Measurements from ENCODE around the gene MPLKIP.
A peak's percentile ranks its signal among the peaks of the same experiment; 100 is the strongest.
"Not testable (repeated sequence)": the region's sequence is repeated elsewhere in the genome, so short reads cannot be mapped to it uniquely, and the experiment has no call there.

The MPLKIP gene

DNA sequence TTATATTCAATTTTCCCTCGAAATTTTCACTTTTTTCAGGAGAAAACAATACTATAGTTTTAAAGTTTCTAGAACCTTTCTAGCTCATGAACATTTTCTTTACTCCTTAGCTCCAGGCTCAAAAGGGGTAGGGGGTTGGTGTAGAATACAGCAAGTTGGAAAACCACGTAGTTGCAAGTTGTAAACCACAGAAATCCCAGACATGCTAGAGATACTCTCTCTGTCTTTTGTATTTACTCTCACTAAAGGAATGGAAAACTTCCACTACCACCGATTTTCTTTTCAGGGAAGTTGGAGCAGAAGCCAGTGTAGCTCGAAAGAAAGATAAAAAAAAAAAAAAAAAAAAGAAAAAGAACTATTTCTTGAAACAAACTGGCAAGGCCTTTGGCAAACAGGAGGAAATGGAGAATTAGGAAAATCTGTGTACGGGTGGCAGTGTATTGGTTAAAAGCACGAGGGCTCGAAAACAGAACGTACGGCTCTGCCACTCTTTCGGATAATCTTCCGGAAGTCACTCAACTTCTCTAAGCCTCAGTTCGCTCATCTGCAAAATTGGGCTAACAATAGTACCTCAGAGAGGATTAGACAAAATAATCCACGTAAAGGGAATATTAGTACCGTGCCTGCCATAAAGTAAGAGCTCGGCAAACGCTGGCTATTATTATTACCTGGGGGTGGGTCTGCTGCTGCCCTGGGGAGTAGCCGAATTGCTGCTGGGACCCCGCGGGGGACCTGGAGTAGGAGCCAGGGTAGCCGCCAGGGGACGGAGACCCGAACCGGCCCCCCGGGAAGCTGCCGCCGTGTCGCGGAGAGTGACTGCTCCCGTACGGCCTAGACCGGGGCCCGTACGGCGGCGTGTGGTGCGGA, 628 bp downstream of the MPLKIP start:
- DNase-seq, result peak in 4 of 51 donors; percentile 37 to 72 (median 53)

- DNase-seq, result no peak
Observed at GRCh38 chr7:40122940-40123254, 11.5 kb downstream of the MPLKIP start.

GRCh38 chr7:40122100-40122939, 12.1 kb downstream of the MPLKIP start:
- not testable (repeated sequence) for DNase-seq

- no peak for DNase-seq
Observed at GRCh38 chr7:40120020-40120419, 14.4 kb downstream of the MPLKIP start.

- not testable (repeated sequence) for DNase-seq
Observed at GRCh38 chr7:40118201-40118600, 16.2 kb downstream of the MPLKIP start.

DNA sequence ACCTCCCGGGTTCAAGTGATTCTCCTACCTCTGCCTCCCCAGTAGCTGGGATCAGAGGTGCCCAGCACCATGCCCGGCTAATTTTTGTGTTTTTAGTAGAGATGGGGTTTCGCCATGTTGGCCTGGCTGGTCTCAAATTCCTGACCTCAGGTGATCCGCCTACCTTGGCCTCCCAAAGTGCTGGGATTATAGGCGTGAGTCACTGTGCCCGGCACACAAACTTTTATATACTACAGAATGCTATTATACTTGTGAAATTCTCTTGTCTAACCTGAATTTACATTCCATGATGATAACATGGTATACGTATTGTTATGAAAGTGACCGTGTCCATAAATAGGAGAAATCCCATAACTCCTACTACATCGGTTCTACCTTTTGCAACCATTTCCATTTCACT, 17.2 kb downstream of the MPLKIP start:
- not testable (repeated sequence) for DNase-seq

DNA sequence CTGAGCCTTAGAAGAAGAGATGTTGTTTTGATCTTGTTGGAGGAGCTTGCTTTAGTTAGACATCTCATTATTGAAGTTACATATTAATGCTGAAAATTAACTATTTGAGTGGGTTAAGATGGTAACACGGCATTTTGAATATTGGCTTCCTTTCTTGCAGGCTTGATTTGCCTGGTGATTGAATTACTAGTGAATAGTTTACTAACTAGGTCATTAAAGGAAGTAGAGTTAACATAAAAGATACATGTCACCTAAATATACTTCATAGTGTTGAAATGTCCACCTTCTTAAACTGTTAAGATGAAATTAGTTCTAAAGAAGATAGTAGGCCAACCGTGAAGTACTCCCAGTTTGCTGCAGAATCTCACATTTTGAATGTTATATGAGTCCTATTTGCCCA, 18.5 kb downstream of the MPLKIP start:
- DNase-seq, result no peak

DNA sequence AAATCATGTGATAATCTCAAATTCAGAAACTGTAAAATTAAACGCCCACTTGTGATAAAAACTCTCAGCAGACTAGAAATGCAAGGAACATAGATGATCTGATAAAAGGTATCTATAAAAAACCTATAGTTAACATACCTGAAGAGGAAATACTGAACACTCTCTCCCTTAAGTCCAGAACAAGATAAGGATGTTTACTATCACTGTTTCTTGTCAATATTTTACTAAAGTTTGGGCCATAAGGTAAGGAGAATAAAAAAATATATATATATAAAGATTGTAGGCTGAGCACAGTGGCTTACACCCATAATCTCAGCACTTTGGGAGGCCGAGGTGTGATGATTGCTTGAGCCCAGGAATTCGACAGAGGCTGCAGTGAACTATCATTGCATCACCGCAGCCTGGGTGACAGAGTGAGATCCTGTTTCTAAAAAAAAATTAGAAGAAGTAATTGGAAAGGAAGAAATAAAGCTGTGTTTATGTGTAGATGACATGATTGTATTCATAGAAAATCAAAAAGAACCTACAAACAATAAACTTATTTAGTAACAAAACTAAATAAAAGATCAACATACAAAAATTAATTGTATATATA, 28.4 kb downstream of the MPLKIP start:
- no peak for DNase-seq

DNA sequence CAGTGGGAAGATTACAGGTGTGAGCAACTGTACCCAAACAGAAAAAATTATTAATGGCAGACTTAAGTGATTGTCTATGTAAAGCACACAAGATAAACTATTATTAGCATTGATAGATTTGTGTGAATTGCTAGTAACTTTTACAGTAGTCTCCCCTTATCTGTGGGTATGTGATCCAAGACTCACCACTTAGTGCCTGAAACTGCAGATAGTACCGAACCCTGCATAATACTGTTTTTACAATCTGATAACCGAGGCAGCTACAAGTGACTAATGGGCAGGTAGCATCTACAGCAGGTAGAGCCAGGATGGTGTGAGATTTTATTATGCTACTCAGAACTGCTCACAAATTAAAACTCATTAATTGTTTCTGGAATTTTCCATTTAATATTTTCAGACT, 31.5 kb downstream of the MPLKIP start:
- no peak for DNase-seq

DNA sequence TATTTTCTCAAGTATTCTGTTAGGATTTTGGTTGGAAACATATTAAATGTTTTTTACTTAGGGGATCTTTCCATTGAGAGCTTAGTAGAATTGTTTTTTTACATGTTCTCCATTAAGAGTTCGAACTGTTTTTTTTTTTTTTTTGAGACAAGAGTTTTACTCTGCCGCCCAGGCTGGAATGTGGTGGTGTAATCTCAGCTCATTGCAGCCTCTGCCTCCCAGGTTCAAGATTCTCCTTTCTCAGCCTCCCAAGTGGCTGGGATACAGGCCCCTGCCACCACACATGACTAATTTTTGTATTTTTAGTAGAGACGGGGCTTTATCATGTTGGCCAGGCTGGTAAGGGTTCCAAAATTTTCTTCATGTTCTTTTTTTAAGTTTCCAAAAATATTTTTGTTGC, 33.2 kb downstream of the MPLKIP start:
- no peak for DNase-seq

DNA sequence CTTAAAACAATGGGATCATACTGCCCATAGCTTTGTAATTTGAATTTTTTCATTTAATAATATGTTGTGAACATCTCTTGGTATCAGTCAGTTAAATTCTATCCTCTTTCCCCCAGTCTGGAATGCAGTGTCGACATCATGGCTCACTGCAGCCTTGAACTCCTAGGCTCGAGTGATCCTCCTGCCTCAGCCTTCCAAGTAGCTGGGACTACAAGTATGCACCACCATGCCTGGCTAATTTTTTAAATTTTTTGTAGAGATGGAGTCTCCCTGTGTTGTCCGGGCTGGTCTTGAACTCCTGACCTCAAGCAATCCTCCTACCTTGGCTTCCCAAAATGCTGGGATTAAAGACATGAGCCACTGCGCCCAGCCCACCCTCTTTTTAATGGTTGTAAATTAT, 34.6 kb downstream of the MPLKIP start:
- no peak for DNase-seq

DNA sequence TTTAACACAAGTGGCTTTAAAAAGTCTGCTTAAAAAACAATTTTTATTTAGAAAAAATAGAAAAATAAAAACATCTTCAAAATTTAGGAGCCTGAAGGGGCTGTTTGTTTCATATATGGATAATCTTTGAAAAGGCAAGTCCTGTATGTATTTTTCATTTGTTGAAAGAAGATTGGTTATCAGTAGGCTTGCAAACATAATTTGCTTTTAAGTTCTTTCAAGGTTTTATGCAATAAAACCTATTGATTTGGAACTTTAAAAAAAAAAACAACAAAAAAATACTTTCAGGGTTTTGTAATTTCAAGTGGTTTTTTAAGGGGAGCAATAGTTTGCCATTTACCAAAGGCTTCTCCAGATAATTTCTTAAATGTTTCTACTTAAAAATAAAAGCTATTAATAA, 35.6 kb downstream of the MPLKIP start:
- no peak for DNase-seq

GRCh38 chr7:40097728-40098127, 36.7 kb downstream of the MPLKIP start:
- DNase-seq, result no peak

DNA sequence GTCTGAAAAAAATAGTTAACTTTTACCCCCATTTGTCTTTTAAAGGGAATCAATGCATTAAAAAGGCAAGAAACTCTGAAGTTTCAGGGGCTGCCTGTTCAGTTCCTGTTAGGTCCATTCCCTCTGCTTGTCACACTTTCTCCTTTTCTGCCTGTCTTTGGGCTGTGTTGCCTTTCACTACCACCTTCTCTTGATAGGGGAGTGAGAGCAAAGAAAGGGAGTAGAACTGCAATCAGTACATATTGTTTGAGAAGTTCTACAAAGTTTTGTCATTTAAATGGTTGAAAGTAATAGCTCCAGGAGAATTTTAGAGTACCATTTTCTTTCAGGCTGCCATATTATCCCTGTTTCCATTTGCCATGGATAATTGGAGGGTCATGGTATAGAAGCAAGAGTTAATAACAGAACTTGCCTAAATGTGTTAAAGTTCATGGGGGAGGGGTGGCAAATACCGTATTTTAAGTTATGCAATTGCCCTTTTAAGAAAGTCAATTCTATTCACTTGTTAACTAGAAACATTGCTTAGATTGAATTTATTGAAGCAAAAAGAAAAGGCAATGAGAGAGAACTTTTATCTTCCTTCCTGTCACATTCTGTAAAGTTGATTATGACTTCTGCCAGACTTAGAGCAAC, 38.6 kb downstream of the MPLKIP start:
- no peak for DNase-seq

GRCh38 chr7:40095230-40095629, 39.2 kb downstream of the MPLKIP start:
- no peak for DNase-seq

- no peak for DNase-seq
Observed at GRCh38 chr7:40093631-40094350, 40.6 kb downstream of the MPLKIP start.

- DNase-seq, result no peak
Observed at GRCh38 chr7:40092182-40092581, 42.2 kb downstream of the MPLKIP start.

DNA sequence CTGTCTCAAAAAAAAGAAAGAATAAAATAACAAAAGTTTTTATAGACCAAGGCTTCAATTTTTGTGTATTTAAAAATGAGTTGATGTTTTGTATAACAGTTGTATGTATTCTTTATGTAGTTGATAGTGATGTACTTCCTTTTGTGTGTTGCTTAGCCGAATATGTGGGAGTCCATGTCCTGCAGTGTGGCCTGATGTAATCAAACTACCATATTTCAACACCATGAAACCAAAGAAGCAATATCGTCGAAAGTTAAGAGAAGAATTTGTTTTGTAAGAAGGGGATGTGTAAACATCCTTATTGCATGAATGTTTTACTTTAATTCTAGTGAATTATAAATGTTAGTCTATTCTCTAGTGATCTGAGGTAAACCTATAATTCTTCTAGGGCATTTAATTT, 56.6 kb downstream of the MPLKIP start:
- no peak for DNase-seq
